ENCODE results near the gene CLEC19A.
"Not testable (repeated sequence)": the region's sequence is repeated elsewhere in the genome, so short reads cannot be mapped to it uniquely, and the experiment has no call there.

The CLEC19A gene

GRCh38 chr16:19286827-19287226, 1.3 kb downstream of the CLEC19A start:
- DNase-seq (ENCODE audit: low read depth): no peak

GRCh38 chr16:19287241-19287640, 1.7 kb downstream of the CLEC19A start:
- no peak for DNase-seq (ENCODE audit: low read depth)

GRCh38 chr16:19288872-19289799, 3.6 kb downstream of the CLEC19A start:
- DNase-seq (ENCODE audit: low read depth): no peak

GRCh38 chr16:19289811-19290485, 4.4 kb downstream of the CLEC19A start:
- DNase-seq (ENCODE audit: low read depth): no peak

GRCh38 chr16:19290860-19291259, 5.3 kb downstream of the CLEC19A start:
- no peak for DNase-seq (ENCODE audit: low read depth)

- DNase-seq (ENCODE audit: low read depth): no peak
These were observed 5.9 kb downstream of the CLEC19A start for GRCh38 chr16:19291475-19291874.

GRCh38 chr16:19292186-19292585, 6.7 kb downstream of the CLEC19A start:
- no peak for DNase-seq (ENCODE audit: low read depth)

- peak; percentile 15 for DNase-seq (ENCODE audit: low read depth)
These were observed 8.7 kb downstream of the CLEC19A start for GRCh38 chr16:19294156-19294649.

- DNase-seq (ENCODE audit: low read depth): no peak
These were observed 9.9 kb downstream of the CLEC19A start for GRCh38 chr16:19295393-19295792.

- no peak for DNase-seq (ENCODE audit: low read depth)
These were observed 11.9 kb downstream of the CLEC19A start for GRCh38 chr16:19297454-19297853.

- DNase-seq (ENCODE audit: low read depth): no peak
These were observed 14.0 kb downstream of the CLEC19A start for GRCh38 chr16:19299565-19299964.

- DNase-seq (ENCODE audit: low read depth): no peak
These were observed 16.4 kb downstream of the CLEC19A start for GRCh38 chr16:19301931-19302330.

GRCh38 chr16:19304750-19305149, 19.2 kb downstream of the CLEC19A start:
- DNase-seq (ENCODE audit: low read depth): no peak

- no peak for DNase-seq (ENCODE audit: low read depth)
These were observed 19.9 kb downstream of the CLEC19A start for GRCh38 chr16:19305443-19305842.

- no peak for DNase-seq (ENCODE audit: low read depth)
These were observed 22.2 kb downstream of the CLEC19A start for GRCh38 chr16:19307587-19308241.

- no peak for DNase-seq (ENCODE audit: low read depth)
These were observed 22.9 kb downstream of the CLEC19A start for GRCh38 chr16:19308392-19308791.

- DNase-seq (ENCODE audit: low read depth): no peak
These were observed 23.6 kb downstream of the CLEC19A start for GRCh38 chr16:19309178-19309577.

- DNase-seq (ENCODE audit: low read depth): no peak
These were observed 29.3 kb downstream of the CLEC19A start for GRCh38 chr16:19314718-19315425.

- no peak for DNase-seq (ENCODE audit: low read depth)
These were observed 30.4 kb downstream of the CLEC19A start for GRCh38 chr16:19315889-19316433.

- DNase-seq (ENCODE audit: low read depth): no peak
These were observed 31.3 kb downstream of the CLEC19A start for GRCh38 chr16:19316846-19317245.

GRCh38 chr16:19321186-19321585, 35.7 kb downstream of the CLEC19A start:
- DNase-seq (ENCODE audit: low read depth): not testable (repeated sequence)

- DNase-seq (ENCODE audit: low read depth): no peak
These were observed 38.1 kb downstream of the CLEC19A start for GRCh38 chr16:19323596-19323995.

All from stimulated activated CD8-positive, alpha-beta memory T cell treated with anti-CD3 and anti-CD28 coated beads, Interleukin-4, amount 100 ng/mL, for 24 hours (primary cell).